NCI-H1048 (cell line): ENCODE results near the gene ART4.

Experiments used
- DNase-seq: peaks from one replicate; lab custom pipeline; 2025; lab: John Stamatoyannopoulos, UW

Gene ART4

DNA sequence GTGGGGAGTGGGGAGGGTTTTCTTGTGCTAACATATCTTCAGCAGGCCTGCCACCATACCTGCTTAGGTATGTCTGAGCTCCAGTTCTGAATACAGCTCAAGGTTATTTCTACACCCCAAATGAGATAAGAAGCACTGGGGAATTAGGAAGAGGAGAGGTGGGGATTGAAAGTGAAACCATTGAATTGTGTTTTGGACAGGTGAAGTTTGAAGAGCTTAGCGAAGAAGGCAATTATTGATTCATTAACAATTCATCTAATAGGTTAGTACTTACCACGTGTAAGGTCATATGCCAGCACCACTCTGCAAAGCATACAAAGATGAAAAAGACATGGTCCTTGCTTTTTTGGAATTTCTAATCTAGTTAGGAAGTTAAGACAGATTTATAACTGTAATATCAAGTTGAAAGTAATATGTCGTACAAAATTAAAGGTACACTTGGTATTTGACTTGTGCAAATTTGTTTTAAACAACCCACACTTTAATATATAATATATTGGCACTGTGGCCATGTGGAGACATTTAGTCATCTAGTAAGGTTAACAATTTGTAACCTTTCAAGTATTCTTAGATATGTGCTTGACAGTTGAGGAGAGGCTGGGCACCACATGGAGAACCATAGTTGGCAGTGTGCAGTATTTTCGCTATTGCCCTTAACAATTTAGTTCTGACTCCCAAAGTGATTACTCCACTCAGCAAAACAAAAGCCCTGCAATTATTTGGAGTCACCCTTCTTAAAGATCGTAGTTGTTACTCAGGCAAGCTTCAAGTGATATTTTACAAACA is 33.0 kb downstream of the ART4 start:
- DNase-seq, result no peak

DNA sequence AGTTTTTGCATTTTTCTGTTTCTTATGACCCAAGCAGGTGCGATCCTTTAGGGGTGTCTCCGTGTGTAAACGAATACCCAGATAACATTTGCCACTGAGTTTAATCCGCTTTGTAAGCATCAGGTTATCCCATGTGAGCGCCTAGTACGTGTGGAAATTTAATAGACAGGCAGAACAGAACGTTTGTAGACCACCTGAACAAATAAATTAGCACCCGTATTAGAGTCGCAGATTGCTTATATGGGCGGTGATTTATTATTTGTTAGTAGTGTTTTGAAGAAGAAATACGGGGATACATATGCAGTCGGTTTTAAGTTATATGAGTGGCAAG is 39.5 kb downstream of the ART4 start:
- no peak for DNase-seq

DNA sequence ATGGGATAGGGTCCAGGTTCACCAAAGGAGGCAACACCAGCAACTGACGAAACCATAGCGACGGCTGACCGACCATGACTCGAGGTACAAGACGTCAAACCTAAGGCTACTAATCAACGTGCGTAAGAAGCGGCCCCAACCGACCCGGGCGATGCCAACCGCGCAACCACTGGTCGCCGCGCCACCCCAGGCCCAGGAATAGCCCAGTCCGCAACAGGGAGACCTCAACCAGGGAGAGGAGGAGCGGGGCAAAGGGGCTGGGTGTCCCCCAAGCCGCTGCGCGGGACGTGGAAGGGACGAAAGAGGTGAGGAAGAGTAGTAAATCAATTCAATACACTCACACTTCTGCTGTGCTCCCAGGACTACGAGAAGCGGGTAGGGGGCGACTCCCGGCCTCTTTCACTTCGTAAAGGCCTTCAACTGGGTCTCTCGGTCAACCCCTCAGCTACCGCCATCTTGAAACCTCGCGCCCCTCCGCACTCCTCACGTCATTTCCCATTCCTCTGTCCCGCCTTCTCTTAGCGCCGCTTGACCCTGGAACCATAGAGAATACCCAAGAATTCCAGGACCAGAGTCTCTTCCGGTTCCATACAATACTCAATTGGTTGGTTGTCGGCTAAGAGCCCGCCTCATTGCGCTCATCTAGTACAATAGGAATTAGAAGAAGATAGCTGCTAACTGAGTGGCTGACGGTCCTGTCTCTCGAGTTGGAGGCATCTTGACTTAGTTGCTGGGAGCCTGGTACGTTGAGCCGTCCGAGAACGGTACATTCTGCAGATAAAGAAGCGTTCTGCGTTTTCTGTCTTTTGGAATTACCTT is 40.1 kb downstream of the ART4 start, which contains the start of the genes C12orf60 and WBP11:
TSS of gene C12orf60 (plus strand) at position 660 of the 819 bp plus-strand sequence. CDS start 19,266 bp downstream, outside the sequence.
TSS of gene WBP11 (minus strand) at position 468 of the 819 bp plus-strand sequence. CDS start 2,095 bp downstream, outside the sequence.
- DNase-seq, result peak; percentile 96

DNA sequence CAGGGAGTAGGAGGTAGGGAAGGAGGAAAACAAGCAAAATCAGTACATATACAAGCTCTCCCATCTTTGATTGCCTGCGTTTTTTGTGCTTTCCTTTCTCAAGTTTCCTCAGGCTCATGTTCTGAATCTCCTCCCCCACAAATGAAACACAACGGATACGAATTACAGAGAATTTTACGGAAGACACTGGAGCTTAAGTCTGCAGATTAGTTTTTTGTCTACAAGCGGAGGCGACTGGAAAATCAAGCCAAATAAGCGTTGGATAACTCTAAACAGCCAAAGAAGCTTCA is 40.7 kb downstream of the ART4 start:
- DNase-seq, result no peak

DNA sequence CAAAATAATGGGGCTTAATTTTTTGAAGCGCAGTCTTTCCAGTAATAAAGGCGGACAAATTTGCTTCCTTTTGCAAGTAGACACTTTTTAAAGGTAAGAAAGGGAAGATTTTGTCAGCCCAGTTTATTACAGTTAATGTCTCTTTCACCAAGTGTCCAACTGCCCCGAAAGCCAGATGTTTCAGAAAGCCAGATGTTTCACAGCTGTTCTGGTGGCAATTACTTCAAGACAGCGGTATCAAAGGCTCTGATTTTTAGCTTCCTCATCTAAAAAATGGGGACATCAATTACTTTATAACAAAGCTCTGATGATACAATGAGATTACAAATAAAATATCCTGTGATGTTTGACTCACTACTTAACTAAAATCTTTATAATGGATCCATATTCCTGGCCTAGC is 41.1 kb downstream of the ART4 start:
- no peak for DNase-seq

DNA sequence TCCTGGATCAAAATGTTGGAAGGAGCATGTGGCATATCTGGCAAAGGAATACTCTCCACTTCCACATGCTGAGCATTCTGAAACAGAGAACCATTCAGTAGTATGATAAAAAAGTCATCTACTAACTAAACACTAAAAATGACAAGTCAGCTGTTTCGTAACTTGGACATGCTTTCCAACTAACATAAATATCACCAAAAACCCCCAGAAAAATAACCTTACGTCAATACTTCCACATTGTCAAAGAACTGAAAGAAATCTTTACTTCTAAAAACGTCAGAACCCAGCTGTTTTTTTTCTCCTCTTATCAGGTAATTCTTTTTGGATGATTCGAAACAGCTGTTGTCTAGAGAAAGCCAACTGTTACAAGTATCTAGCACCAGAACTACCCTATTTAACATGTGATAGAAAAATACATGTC is 48.3 kb downstream of the ART4 start:
- DNase-seq, result no peak

DNA sequence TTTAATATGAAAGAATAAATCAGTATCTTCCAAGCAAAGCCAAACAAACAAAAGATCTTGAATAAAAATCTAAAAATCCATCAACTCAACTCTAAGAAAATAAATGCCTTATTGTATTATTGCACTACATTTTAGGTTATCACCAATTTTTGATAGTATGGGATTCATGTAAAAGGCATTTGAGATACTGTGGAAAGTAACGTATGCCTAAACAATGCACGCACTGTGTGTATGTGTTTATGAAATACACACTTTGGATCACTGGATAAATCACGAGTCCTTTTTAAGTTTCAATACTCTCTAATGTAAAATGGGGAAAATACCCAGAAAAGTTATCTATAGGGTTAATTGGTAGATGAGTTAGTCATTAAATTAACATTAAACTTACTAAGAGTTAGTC is 57.8 kb downstream of the ART4 start:
- no peak for DNase-seq

DNA sequence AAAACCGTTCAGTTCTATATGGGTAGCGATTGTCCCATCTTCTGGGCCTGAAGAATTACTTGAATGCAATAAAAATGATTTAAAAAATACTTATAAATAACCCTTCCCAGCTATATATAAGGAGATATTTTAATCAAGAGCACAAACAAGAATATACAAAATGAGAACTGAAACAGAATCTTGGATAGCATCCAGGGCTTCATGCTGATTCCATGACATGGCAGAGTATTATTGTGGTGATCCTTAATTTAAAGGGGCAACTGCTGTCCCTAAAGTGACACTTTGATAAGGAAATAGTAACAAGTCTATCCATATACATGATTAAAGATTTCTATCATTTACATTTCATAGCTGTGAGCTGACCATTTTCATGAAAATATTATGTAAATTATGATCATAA is 58.9 kb downstream of the ART4 start:
- no peak for DNase-seq

DNA sequence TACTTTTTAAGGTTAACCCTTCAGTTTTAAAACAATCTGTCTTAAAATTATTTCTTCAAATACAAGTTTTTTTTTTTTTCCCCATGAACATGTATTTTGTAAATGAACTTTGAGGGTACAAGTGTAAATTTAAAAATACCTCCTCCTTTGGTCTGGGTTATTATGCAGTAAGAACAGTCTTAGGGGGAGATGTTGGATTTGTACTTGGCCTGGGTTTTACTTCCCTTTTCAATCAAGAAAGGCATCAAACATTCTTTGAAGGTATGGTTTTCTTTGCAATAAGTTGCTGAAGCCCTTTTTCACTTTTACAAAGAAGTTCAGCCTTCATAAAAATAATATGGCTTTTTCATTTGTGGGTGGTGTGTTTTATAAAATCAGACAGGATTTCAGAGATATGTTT is 60.6 kb downstream of the ART4 start:
- no peak for DNase-seq

DNA sequence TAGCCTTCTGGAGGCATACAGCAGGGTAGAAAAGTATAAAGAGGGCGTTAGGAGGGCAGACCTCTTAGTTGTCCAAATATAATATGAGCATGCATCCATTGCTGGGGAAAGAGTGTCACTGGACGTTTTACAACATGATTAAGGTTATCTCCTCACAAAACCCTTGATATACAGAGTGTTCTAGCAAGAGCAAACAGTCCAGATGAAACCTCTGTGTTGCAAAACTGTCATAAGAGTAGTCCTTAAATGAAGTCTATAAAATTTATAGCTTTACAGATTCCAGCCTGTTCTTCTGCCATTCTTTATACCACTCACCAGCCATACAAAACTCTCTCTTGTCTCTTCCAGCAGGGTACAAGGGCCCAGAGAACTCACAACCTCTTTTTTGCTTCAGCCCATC is 61.8 kb downstream of the ART4 start:
- DNase-seq, result no peak

DNA sequence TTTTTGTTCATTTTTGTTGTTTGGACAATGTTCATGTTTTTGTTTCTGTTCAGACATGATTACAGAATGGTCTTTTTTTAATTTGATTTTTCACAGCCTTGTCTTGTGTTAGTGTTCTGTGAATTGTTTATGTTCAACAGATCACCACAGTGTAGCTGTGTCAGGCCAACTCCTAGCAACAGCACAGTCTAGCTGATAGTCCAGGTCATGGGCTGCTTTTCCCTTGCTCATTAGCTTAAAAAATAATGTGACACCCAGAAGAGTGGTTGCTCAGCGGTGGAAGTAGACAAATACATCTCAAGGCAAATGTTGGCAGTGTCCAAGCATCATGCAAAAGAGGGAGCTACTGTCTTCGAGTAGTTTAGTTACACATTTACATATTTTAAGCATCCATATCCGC is 62.5 kb downstream of the ART4 start:
- DNase-seq, result no peak

DNA sequence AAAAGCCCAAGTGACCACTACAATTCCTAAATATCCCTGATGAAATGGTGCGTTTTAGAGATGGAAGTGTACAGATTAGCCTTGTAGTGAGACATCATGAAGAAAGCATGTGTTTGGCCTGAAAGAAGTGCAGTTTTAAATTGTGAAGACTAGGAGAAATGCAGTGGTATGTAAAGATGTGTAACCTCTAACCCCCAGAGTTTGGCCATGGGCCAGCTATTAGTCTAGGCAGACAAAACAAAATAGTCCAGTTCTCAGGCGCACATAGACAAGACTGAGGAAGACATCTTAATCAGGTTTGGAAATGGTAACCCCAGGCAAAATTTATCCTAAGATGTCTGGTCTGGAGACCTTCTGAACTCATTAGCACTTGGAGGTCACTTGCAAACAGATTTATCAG is 63.5 kb downstream of the ART4 start:
- no peak for DNase-seq

DNA sequence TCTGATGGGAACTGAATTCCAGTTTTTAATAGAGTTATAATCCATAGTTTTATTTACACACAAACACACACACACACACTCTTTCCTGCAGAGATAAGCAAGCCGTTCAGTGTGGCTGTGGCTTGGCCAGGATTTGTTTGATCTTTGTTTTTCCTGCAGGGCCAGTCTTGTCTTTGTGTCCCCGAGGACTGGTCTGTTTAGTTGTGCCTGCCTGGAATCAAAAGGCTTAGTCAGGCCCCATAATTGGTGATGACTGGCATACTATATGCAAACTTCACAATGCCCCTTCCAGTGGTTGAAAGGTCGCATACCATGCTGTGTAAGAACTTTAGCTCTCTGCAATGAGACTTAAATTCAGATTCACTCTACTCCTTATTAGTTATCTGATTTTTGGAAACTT is 66.1 kb downstream of the ART4 start:
- DNase-seq, result peak; percentile 10

DNA sequence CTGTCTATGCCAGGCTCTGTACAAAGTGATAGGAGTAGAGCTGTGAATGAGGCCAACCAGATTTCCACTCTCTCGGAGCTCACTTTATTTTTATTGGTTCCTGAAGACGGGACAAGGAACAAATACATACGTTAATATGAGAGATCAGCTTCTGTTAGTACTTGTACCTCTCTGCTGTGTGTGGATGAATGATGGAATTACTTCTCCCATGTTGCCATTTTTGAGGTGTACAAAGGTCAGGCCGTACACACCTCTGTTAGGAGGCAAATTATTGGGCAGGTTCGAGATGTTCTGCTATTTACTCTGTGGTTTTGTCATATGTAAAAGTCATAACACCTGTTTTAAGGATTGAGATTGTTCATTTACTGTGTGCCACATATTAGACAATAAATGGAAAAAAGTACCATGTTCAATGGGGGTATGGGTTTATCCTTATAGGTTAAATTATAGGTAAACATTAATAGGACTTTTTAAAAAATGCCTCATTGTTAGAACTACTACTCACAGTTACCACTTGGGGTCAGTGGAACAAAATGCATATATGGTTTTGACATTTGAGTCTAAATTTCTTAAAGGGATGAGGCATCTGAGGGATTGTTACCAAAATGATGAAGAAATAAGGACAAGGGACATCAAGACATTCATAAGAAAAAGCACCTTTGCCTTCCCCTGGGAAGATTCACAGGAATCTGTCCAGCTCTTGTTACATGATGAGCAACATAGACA is 66.9 kb downstream of the ART4 start:
- no peak for DNase-seq

DNA sequence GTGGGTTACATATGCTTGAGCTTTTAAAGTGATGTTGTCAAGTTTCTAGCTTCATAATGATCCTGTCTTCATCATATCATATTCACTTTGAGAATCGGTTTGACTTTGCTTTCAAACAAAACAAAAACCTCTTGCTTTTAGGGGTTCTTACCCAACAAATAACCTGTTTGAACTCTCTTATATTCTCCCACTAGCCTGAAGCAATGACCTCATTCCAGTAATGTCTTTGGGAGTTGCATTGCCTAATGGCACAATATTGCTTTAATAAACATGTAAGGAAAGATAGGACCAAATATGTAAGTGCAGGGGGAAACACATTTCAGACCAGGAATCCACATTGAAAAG is 67.7 kb downstream of the ART4 start:
- no peak for DNase-seq
